ENCODE measurements around the gene DDX21. TPM values are rescaled to one million over a fixed set of nuclear protein-coding genes. Genes with fewer than 3 reads are reported as not detected.

Gene DDX21
- total RNA-seq, 1 experiment from 2014 or later = 153 TPM

GRCh38 chr10:69022611-69023010 lies 66.6 kb downstream of the DDX21 start:
- POLR2A ChIA-PET = no interaction called here
- H3K36me3 ChIP-seq (ENCODE audit: control insufficient read depth in 1 of 2, insufficient read depth in 2 of 2, low read length in 2 of 2) = no peaks in the 10 kb centered on the region

More at GRCh38 chr10:69022611-69023010, 66.6 kb downstream of the DDX21 start:
- Histone ChIP-seq H3K79me2 (ENCODE audit: insufficient read depth, low read length) (no peaks in the 10 kb centered on the region), H3K27me3 (ENCODE audit: insufficient read depth, low read length) (no peaks in the 10 kb centered on the region), H3K9me2 (ENCODE audit: insufficient read depth) (no peaks in the 10 kb centered on the region), H2AFZ (ENCODE audit: low read depth, low read length, poor library complexity, severe bottlenecking) (no peak overlapping the region), H3K27ac (ENCODE audit: low read depth, low read length) (no peak overlapping the region), H3K4me1 (ENCODE audit: control insufficient read depth in 1 of 2, insufficient read depth in 2 of 2, low read length in 2 of 2) (no peaks in the 10 kb centered on the region), H4K20me1 (ENCODE audit: insufficient read depth) (no peaks in the 10 kb centered on the region), H3K9me3 (ENCODE audit: control insufficient read depth in 1 of 2, insufficient read depth in 1 of 2, low read depth in 1 of 2, low read length in 2 of 2) (no peaks in the 10 kb centered on the region), H3K9ac (ENCODE audit: low read length) (no peak overlapping the region), H3K4me2 (ENCODE audit: low read length) (no peak overlapping the region), H3K4me3 (replicated peaks in 1 of 2; ENCODE audit: low read depth in 1 of 2, low read length in 2 of 2) (no peak overlapping the region)
- BruUV-seq (replicated peaks) = no TSS peak
- ChIA-PET CTCF (no interaction called here), RAD21 (ENCODE audit: low non-redundant PET in 1 of 2, low total read pairs in 2 of 2, uncharacterized antibody in 2 of 2, unreplicated experiment in 2 of 2) (no interaction called here)
- DNase-seq (ENCODE audit: low read depth, low spot score) (no peak), ATAC-seq (no peak)
- intact Hi-C loops (cut with micrococcal nuclease) = no loop called here
- TF ChIP-seq CTCF (IDR thresholded peaks at IDR 0.05 in 2 of 3, conservative IDR thresholded peaks at IDR 0.05 in 1 of 3; ENCODE audit: borderline replicate concordance in 1 of 3, insufficient read depth in 1 of 3, low read depth in 2 of 3, low read length in 2 of 3) = no peak
- TF ChIP-seq CEBPB (IDR thresholded peaks at IDR 0.05; ENCODE audit: low read depth) = no peak
- no peak for TF ChIP-seq MAX (IDR thresholded peaks at IDR 0.05)
- no peak for TF ChIP-seq ZNF274 (IDR thresholded peaks at IDR 0.05; ENCODE audit: low read depth, low read length)
- TF ChIP-seq EZH2 (IDR thresholded peaks at IDR 0.05) = no peak
- TF ChIP-seq SP1 (IDR thresholded peaks at IDR 0.05; ENCODE audit: low read depth) = no peak
- TF ChIP-seq YY1 (IDR thresholded peaks at IDR 0.05; ENCODE audit: extremely low read depth, insufficient replicate concordance, low read depth, low read length) = no peak
- TF ChIP-seq JUND (IDR thresholded peaks at IDR 0.05) = no peak
- no peak for TF ChIP-seq FOSL1 (IDR thresholded peaks at IDR 0.05; ENCODE audit: low read depth)
- no peak for TF ChIP-seq SRF (IDR thresholded peaks at IDR 0.05; ENCODE audit: low read depth)
- no peak for TF ChIP-seq RAD21 (IDR thresholded peaks at IDR 0.05; ENCODE audit: low read depth)
- no peak for TF ChIP-seq POLR2AphosphoS5 (IDR thresholded peaks at IDR 0.05; ENCODE audit: low read depth, low read length)
- no peak for TF ChIP-seq POLR2A (IDR thresholded peaks at IDR 0.05; ENCODE audit: borderline replicate concordance, extremely low read depth, insufficient read depth, insufficient read length)

Measured in HCT116 (cell line).